Effector memory CD8-positive, alpha-beta T cell (primary cell): ENCODE data around the gene TMCC3.
"Not testable (repeated sequence)": the region's sequence is repeated elsewhere in the genome, so short reads cannot be mapped to it uniquely, and the experiment has no call there.

Experiments
- ATAC-seq: fragments of 150-1000 bp; cut with Tn5 transposase; replicated peaks from 2 replicates; pipeline ENCODE4 v1.10.0; 2021; ENCODE audit warnings: mild to moderate bottlenecking, moderate library complexity
- DNase-seq, 3 experiments: peaks; one replicate each; pipeline ENCODE4 v3.0.0; 2021
- H3K27ac Mint-ChIP-seq, 2 donors: one replicate each; pipeline ENCODE4 v1.8.0; 2022; ENCODE audit warnings: mild to moderate bottlenecking in 2 of 2, mixed read lengths in 2 of 2, moderate library complexity in 2 of 2
- H3K27me3 Mint-ChIP-seq, 2 donors: one replicate each; pipeline ENCODE4 v1.8.0; 2022; ENCODE audit warnings: mixed read lengths in 2 of 2
- H3K36me3 Mint-ChIP-seq: one replicate; pipeline ENCODE4 v1.8.0; 2022; ENCODE audit warnings: mild to moderate bottlenecking, moderate library complexity, mixed read lengths; ENCODE audit not compliant: insufficient read depth
- H3K4me1 Mint-ChIP-seq, 2 donors: one replicate each; pipeline ENCODE4 v1.8.0; 2022; ENCODE audit warnings: low read depth in 2 of 2, mixed read lengths in 2 of 2
- H3K4me3 Mint-ChIP-seq, 2 donors: one replicate each; pipeline ENCODE4 v1.8.0; 2022; ENCODE audit warnings: mild to moderate bottlenecking in 2 of 2, mixed read lengths in 2 of 2, moderate library complexity in 2 of 2
- H3K9me3 Mint-ChIP-seq, 2 donors: one replicate each; pipeline ENCODE4 v1.8.0; 2022; ENCODE audit warnings: mixed read lengths in 2 of 2
- total RNA-seq, 9 experiments: gene quantifications; one replicate each; lab custom pipeline; 2026; lab: John Stamatoyannopoulos, UW

Gene TMCC3
- total RNA-seq, result 0 to 16.1 (median 1.1) reads per million in 9 experiments

DNA sequence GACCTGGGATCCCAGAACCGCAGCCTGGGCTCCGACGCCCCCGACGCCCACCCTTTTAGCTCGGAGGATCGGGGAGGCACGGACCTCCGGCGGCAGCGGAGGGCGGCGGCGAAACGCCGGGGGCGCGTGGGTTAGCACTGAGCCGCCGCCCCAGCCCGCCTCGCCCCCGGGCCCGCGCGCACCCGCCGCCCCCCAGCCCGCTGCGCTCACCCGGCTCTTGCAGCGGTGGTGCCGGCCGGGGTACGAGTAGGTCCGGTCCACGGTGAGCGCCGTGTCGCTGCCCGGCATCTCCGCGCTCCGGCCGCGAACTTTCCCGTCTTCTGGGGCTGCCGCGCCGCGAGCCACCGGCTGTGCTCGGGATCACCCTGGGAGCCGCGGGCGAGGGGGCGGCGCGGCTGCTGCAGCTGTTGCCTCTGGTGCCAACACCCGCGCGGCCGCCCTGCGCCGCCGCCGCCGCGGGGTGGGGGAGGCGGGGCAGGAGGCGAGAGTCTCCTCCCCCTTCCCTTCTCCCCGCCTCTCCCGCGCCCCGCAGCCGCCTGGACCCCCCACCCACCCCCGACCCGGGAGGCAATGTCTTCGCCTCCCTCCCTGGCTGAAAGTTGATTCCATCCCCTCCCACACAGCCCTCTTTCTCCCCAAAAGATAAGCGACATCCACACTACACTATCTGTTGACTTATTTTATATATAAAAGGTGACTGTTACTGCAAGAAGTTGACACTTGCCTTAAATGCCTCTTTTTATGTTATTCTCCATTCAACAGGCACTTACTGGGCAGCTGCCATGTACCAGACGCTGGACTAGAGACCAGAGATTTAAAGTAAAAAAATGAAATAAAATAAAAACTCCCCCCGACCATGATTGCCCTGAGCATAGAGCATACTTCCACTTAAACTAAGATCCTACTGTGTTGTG is at the start of gene TMCC3:
Gene TMCC3 (minus strand): TSS at position 415 of the 914 bp plus-strand sequence. CDS start 127 bp downstream, at position 288.
- Mint-ChIP-seq H3K27ac (peak within 1 kb of the TSS; percentile 72 to 87), H3K36me3 (no peaks in the 10 kb centered on the region), H3K4me3 (peak within 1 kb of the TSS; percentile 91 to 92), H3K27me3 (peaks cover 4 to 23% of the 10 kb centered on the region in 2 donors), H3K4me1 (peaks cover 12 to 28% of the 10 kb centered on the region in 2 donors), H3K9me3 (no peaks in the 10 kb centered on the region)
- ATAC-seq, result peak; percentile 84
- peak; percentile 23 to 36 (median 35) for DNase-seq

GRCh38 chr12:94699801-94700200 is 49.4 kb upstream of the TMCC3 start:
- no peak for DNase-seq
- peaks cover 8 to 14% of the 10 kb centered on the region in 2 donors for H3K4me1 Mint-ChIP-seq
- H3K27me3 Mint-ChIP-seq, result peaks cover 13 to 16% of the 10 kb centered on the region in 2 donors
- no peak overlapping the region for H3K4me3 Mint-ChIP-seq
- H3K9me3 Mint-ChIP-seq, result no peaks in the 10 kb centered on the region
- no peaks in the 10 kb centered on the region for H3K36me3 Mint-ChIP-seq
- ATAC-seq, result no peak
- H3K27ac Mint-ChIP-seq, result no peak overlapping the region

DNA sequence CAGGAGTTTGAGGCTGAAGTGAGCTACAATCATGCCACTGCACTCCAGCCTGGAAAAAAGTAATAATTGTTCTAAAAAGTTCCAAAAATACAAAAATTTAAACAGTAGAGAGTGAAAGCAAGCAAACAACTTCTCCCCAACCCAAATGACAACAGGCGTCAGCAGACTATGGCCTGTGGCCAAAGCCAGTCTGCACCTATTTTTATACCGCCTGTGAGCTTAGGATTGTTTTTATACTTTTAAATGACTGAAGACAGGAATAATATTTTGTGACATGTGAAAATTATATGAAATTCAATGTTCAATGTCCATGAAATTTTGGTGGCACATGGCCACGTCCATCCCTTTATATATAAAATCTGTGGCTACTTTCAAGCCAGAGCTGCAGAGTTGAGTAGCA is 48.2 kb upstream of the TMCC3 start:
- Mint-ChIP-seq H3K27ac (no peak overlapping the region), H3K9me3 (no peaks in the 10 kb centered on the region), H3K4me3 (no peak overlapping the region), H3K4me1 (peaks cover 5 to 11% of the 10 kb centered on the region in 2 donors), H3K36me3 (no peaks in the 10 kb centered on the region), H3K27me3 (peaks cover 13 to 16% of the 10 kb centered on the region in 2 donors)
- ATAC-seq, result no peak
- DNase-seq, result no peak

- Mint-ChIP-seq H3K27ac (no peak overlapping the region), H3K27me3 (peaks cover 13 to 16% of the 10 kb centered on the region in 2 donors), H3K9me3 (no peaks in the 10 kb centered on the region), H3K4me3 (no peak overlapping the region), H3K4me1 (peaks cover 7% of the 10 kb centered on the region in 2 donors), H3K36me3 (no peaks in the 10 kb centered on the region)
- no peak for ATAC-seq
- DNase-seq, result no peak
These were observed 47.3 kb upstream of the TMCC3 start for GRCh38 chr12:94697631-94698030.

GRCh38 chr12:94694732-94695131 is 44.4 kb upstream of the TMCC3 start:
- peaks cover 0 to 6% of the 10 kb centered on the region in 2 donors for H3K27me3 Mint-ChIP-seq
- DNase-seq (no peak), ATAC-seq (no peak)
- peaks cover 7% of the 10 kb centered on the region in 2 donors for H3K4me1 Mint-ChIP-seq
- H3K27ac Mint-ChIP-seq, result no peak overlapping the region
- H3K36me3 Mint-ChIP-seq, result no peaks in the 10 kb centered on the region
- H3K9me3 Mint-ChIP-seq, result no peaks in the 10 kb centered on the region
- no peak overlapping the region for H3K4me3 Mint-ChIP-seq

- not testable (repeated sequence) for H3K9me3 Mint-ChIP-seq, H3K27ac Mint-ChIP-seq, H3K4me1 Mint-ChIP-seq, DNase-seq, H3K4me3 Mint-ChIP-seq, H3K27me3 Mint-ChIP-seq, ATAC-seq, H3K36me3 Mint-ChIP-seq
These were observed 42.5 kb upstream of the TMCC3 start for GRCh38 chr12:94692826-94693225.

DNA sequence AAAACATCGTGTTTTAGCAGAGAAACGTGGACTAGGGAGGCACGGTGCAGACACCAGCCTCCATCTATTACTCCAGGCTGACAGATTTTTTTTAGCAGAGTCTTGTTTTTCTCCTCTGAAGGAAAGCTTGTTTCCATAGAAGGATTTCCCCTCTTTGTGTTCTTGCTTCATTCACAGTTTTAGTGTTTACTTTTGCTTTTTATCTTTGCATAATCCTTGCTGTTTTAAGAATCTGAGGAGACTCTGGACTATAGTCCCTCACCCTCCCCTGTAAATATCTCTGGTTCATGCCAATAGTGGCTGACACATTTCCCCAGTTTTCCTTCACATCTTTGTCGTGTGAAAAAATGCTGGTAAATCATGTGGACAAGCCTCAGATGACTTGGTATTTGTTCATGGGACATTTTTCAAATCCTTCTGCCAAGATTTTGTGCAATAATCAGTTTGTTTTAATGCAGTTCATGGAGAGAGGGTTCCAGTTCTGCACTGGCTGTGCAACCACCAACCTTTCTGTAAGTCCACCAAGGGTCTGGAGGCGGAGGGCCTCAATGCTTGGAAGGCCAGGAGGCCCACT is 39.9 kb upstream of the TMCC3 start:
- H3K27me3 Mint-ChIP-seq, result no peaks in the 10 kb centered on the region
- DNase-seq, result no peak
- ATAC-seq, result no peak
- no peak overlapping the region for H3K27ac Mint-ChIP-seq
- H3K4me1 Mint-ChIP-seq, result peaks cover 4 to 7% of the 10 kb centered on the region in 2 donors
- no peaks in the 10 kb centered on the region for H3K9me3 Mint-ChIP-seq
- H3K36me3 Mint-ChIP-seq, result no peaks in the 10 kb centered on the region
- no peak overlapping the region for H3K4me3 Mint-ChIP-seq

DNA sequence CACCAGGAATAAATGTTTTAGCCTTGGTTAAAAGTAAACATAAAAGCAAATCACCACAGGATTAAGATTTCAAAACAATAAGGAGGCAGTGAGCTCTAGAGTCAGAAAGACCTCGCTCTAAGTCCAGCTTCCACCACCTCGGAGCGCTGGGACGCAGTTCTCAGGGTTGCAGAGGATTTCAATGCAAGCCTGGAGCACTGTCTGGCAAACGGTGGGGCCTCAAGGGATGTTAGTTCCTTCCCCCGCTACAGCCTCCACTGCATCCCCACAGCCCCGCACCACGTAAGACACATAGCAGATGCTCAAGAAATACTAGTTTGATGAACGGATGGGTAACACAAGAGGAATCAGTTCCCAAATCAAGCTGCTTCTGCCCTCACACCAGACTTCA is 39.3 kb upstream of the TMCC3 start:
- H3K4me1 Mint-ChIP-seq, result peaks cover 4 to 7% of the 10 kb centered on the region in 2 donors
- no peaks in the 10 kb centered on the region for H3K36me3 Mint-ChIP-seq
- no peak for DNase-seq
- H3K27me3 Mint-ChIP-seq, result no peaks in the 10 kb centered on the region
- H3K9me3 Mint-ChIP-seq, result no peaks in the 10 kb centered on the region
- H3K4me3 Mint-ChIP-seq, result no peak overlapping the region
- H3K27ac Mint-ChIP-seq, result no peak overlapping the region
- ATAC-seq, result no peak

DNA sequence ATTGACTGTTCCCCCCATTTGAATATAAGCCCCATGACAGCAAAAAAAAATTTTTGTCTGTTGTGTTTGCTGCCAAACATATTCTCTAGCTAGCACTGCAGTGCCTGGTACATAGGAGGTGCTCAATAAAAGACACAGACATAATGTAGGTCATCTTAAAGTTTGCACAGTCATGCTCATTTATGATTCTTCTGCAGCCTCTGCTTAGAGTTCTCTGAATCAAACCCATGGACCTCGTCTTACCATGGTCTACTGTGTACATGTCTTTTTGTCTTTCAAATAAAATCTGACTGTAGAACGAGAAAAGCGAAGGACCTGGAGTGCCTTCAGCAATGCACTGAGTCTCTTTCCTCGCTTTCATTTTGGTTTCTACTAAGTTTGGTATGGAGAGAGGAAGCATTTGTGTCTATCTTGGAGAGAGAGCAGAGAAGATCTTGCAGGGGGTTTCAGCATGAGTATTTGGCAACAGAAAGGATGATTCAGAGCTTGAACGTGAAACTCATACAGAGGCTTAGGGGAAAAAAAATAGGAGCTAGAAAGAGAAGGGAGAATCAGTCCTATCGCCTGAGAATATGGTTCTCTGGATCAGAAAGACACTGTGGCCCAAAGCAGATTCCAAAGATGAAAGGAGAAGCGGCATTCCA is 38.8 kb upstream of the TMCC3 start:
- no peak overlapping the region for H3K4me3 Mint-ChIP-seq

DNA sequence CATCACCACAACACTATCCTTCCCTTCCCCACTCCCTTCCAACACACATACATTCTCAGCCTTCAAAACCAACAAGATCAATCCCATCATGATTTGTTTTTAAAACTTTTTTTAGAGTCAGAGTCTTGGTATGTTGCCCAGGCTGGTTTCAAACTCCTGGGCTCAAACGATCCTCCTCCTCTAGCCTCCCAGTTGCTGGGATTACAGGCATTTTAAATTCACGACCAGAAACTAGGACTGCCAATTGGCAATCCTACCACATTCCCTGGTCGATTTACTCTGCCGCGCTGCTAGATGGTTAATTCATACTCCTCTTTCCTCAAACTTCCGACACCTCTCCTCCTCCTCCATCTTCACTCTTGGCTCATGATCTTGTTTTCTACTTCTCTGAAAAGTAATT is 37.5 kb upstream of the TMCC3 start:
- H3K4me3 Mint-ChIP-seq, result no peak overlapping the region
- no peak overlapping the region for H3K27ac Mint-ChIP-seq
- DNase-seq (no peak), ATAC-seq (no peak)
- H3K9me3 Mint-ChIP-seq, result no peaks in the 10 kb centered on the region
- no peaks in the 10 kb centered on the region for H3K36me3 Mint-ChIP-seq
- no peaks in the 10 kb centered on the region for H3K27me3 Mint-ChIP-seq
- peaks cover 5 to 8% of the 10 kb centered on the region in 2 donors for H3K4me1 Mint-ChIP-seq

More for the DNA sequence above, 38.8 kb upstream of the TMCC3 start:
- Mint-ChIP-seq H3K9me3 (no peaks in the 10 kb centered on the region), H3K27me3 (no peaks in the 10 kb centered on the region), H3K36me3 (no peaks in the 10 kb centered on the region), H3K27ac (no peak overlapping the region), H3K4me1 (peaks cover 2 to 7% of the 10 kb centered on the region in 2 donors)
- DNase-seq, result no peak
- no peak for ATAC-seq

GRCh38 chr12:94686834-94687628 is 36.7 kb upstream of the TMCC3 start:
- no peak for DNase-seq
- no peaks in the 10 kb centered on the region for H3K9me3 Mint-ChIP-seq
- ATAC-seq, result no peak
- H3K4me3 Mint-ChIP-seq, result no peak overlapping the region
- no peaks in the 10 kb centered on the region for H3K27me3 Mint-ChIP-seq
- H3K36me3 Mint-ChIP-seq, result no peaks in the 10 kb centered on the region
- H3K27ac Mint-ChIP-seq, result no peak overlapping the region
- H3K4me1 Mint-ChIP-seq, result peaks cover 5 to 8% of the 10 kb centered on the region in 2 donors

DNA sequence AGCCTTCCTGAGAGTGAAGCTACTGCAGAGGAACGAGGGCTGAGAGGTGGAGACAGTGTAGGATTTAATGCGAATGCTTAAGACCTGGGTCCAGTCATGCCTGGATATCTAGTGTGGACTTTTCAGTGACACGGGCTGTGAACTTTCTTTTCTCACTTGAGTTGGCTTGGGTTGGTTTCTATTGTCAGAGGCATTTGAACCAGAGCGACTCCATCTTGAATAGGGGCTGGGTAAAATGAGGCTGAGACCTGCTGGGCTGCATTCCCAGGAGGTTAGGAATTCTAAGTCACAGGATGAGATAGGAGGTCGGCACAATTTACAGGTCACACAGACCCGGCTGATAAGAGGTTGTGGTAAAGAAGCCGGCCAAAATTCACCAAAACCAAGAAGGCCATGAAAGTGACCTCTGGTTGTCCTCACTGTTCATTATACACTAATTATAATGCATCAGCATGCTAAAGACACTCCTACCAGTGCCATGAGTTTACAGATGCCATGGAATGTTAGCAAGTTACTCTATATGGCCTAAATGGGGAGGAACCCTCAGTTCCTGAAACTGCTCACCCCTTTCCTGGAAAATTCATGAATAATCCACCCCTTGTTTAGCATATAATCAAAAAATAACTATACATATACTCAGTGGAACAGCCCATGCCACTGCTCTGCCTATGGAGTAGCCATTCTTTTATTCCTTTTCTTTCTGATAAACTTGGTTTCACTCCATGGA is 34.2 kb upstream of the TMCC3 start:
- H3K4me1 Mint-ChIP-seq, result peaks cover 5 to 12% of the 10 kb centered on the region in 2 donors
- no peaks in the 10 kb centered on the region for H3K27me3 Mint-ChIP-seq
- H3K9me3 Mint-ChIP-seq, result peaks cover 0 to 2% of the 10 kb centered on the region in 2 donors
- no peak overlapping the region for H3K27ac Mint-ChIP-seq
- ATAC-seq (no peak), DNase-seq (no peak)
- H3K4me3 Mint-ChIP-seq, result no peak overlapping the region
- no peaks in the 10 kb centered on the region for H3K36me3 Mint-ChIP-seq
